ENCODE results near the gene KLK5. TPM values are rescaled to one million over a fixed set of nuclear protein-coding genes. Genes with fewer than 3 reads are reported as not detected.

Gene KLK5
- total and polyA plus RNA-seq, 12 donors: not detected

DNA sequence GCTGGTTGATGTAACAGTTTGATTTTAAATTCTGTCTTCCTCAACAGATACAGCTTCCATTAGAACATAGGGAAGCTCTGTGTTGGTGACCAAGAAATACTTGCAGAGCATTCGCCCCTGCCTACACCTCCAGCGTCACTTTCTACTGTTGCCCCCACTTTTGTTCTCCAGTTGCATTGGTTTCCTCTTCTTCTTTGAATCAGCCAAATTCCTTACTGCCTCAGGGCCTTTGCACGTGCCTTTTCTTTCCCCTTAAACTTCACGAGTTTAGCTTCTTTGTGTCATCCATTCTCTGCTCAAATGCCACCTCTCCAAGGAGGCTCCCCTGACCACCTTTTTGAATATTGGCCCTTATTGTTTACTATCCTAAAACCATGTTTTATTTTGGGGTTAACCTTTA lies 5.7 kb downstream of the KLK5 start:
- intact Hi-C loops (cut with DNase I): no loop called here
- no peak for DNase-seq
- 59 to 72% (median 71%) methylated on average over 4 of the region's 4 CpGs for WGBS, 4 donors
- TF ChIP-seq POLR2A (IDR thresholded peaks at IDR 0.05): no peak
- TF ChIP-seq CTCF (IDR thresholded peaks at IDR 0.05): no peak
- no peak overlapping the region for H3K27ac ChIP-seq
- H3K36me3 ChIP-seq (replicated peaks in 1 of 2): no peaks in the 10 kb centered on the region
- no peaks in the 10 kb centered on the region for H3K27me3 ChIP-seq
- H3K9me3 ChIP-seq (replicated peaks in 1 of 3): no peaks in the 10 kb centered on the region
- no peak overlapping the region for H3K4me3 ChIP-seq
- no peaks in the 10 kb centered on the region for H3K4me1 ChIP-seq (replicated peaks in 1 of 2)

- Histone ChIP-seq H3K36me3 (replicated peaks in 1 of 2) (no peaks in the 10 kb centered on the region), H3K4me1 (replicated peaks in 1 of 2) (no peaks in the 10 kb centered on the region), H3K4me3 (no peak overlapping the region), H3K27me3 (peaks cover 3% of the 10 kb centered on the region), H3K27ac (no peak overlapping the region), H3K9me3 (replicated peaks in 1 of 3) (no peaks in the 10 kb centered on the region)
- WGBS, 4 donors: 62 to 74% (median 64%) methylated on average over 4 of the region's 4 CpGs
- no peak for DNase-seq
- intact Hi-C loops (cut with DNase I): no loop called here
- TF ChIP-seq POLR2A (IDR thresholded peaks at IDR 0.05) (no peak), CTCF (IDR thresholded peaks at IDR 0.05) (no peak)
These were observed 8.0 kb downstream of the KLK5 start for GRCh38 chr19:50944795-50945194.

DNA sequence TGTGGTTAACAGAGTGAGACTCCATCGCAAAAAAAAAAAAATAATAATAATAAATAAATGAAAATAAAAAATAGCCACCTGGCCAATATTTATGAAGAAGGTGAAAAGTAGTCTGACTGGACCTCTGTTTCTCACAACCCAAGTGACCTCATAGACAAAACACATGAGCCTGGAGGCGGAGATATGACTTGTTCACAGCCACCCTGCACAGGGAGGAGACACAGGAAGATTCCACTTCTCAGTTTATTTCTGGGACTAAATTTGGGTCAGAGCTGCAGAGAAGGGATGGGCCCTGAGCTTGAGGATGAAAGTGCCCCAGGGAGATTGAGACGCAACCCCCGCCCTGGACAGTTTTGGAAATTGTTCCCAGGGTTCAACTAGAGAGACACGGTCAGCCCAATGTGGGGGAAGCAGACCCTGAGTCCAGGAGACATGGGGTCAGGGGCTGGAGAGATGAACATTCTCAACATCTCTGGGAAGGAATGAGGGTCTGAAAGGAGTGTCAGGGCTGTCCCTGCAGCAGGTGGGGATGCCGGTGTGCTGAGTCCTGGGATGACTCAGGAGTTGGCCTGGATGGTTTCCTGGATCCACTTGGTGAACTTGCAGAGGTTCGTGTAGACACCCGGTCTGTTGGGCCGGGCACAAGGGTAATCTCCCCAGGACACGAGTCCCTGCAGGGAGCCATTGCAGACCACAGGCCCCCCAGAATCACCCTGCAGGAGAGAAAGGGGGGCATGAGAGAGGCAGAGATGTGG lies 9.6 kb downstream of the KLK5 start:
- peaks cover 3% of the 10 kb centered on the region for H3K27me3 ChIP-seq
- no peak overlapping the region for H3K4me3 ChIP-seq
- intact Hi-C loops (cut with DNase I): no loop called here
- H3K4me1 ChIP-seq (replicated peaks in 1 of 2): no peaks in the 10 kb centered on the region
- 68 to 84% (median 81%) methylated on average over 8 to 10 of the region's 10 CpGs for WGBS, 4 donors
- DNase-seq: no peak
- TF ChIP-seq CTCF (IDR thresholded peaks at IDR 0.05) (no peak), POLR2A (IDR thresholded peaks at IDR 0.05) (no peak)
- no peaks in the 10 kb centered on the region for H3K9me3 ChIP-seq (replicated peaks in 1 of 3)
- no peaks in the 10 kb centered on the region for H3K36me3 ChIP-seq (replicated peaks in 1 of 2)
- H3K27ac ChIP-seq: no peak overlapping the region

GRCh38 chr19:50939596-50939995 lies 13.2 kb downstream of the KLK5 start:
- H3K9me3 ChIP-seq (replicated peaks in 1 of 3): no peaks in the 10 kb centered on the region
- no peaks in the 10 kb centered on the region for H3K36me3 ChIP-seq (replicated peaks in 1 of 2)
- DNase-seq: no peak
- H3K27ac ChIP-seq: no peak overlapping the region
- H3K4me1 ChIP-seq (replicated peaks in 1 of 2): no peaks in the 10 kb centered on the region
- H3K27me3 ChIP-seq: peaks cover 3% of the 10 kb centered on the region
- H3K4me3 ChIP-seq: no peak overlapping the region
- intact Hi-C loops (cut with DNase I): loop anchor here in 1 of 2 donors (10.0 kb wide), 1 partner anchor 155 kb away; no protein-coding TSS in a partner anchor
- WGBS, 4 donors: 52 to 65% (median 58%) methylated on average over 2 of the region's 2 CpGs
- TF ChIP-seq CTCF (IDR thresholded peaks at IDR 0.05) (no peak), POLR2A (IDR thresholded peaks at IDR 0.05) (no peak)
